Naive B cell (primary cell): Measurements from ENCODE around the gene VMO1. TPM values are rescaled to one million over a fixed set of nuclear protein-coding genes. Genes with fewer than 3 reads are reported as not detected.
A peak's percentile ranks its signal among the peaks of the same experiment; 100 is the strongest.

Experiments used
- ATAC-seq, 2 donors: fragments of 150-1000 bp; cut with Tn5 transposase; 2 replicates each; pipeline ENCODE4 v1.10.0; 2021; ENCODE audit warnings: low read depth in 2 of 2, mild to moderate bottlenecking in 2 of 2, moderate library complexity in 2 of 2
- DNase-seq: peaks from one replicate; pipeline ENCODE4 v3.0.0; 2022
- H3K27ac Mint-ChIP-seq, 6 donors: one replicate each; pipeline ENCODE4 v1.8.0; 2020 to 2022; ENCODE audit warnings: mild to moderate bottlenecking in 6 of 6, mixed read lengths in 6 of 6, moderate library complexity in 5 of 6, inconsistent platforms in 2 of 6
- H3K27me3 Mint-ChIP-seq, 3 donors: one replicate each; pipeline ENCODE4 v1.8.0; 2021 to 2022; ENCODE audit warnings: mixed read lengths in 3 of 3, mild to moderate bottlenecking in 1 of 3
- H3K36me3 Mint-ChIP-seq, 2 donors: one replicate each; pipeline ENCODE4 v1.8.0; 2020 to 2022; ENCODE audit warnings: mixed read lengths in 2 of 2, inconsistent platforms in 1 of 2, mild to moderate bottlenecking in 1 of 2
- H3K4me1 Mint-ChIP-seq, 3 donors: one replicate each; pipeline ENCODE4 v1.8.0; 2020 to 2022; ENCODE audit warnings: mixed read lengths in 3 of 3, inconsistent platforms in 1 of 3, mild to moderate bottlenecking in 1 of 3, moderate library complexity in 1 of 3
- H3K4me3 Mint-ChIP-seq, 8 donors: one replicate each; pipeline ENCODE4 v1.8.0; 2020 to 2022; ENCODE audit warnings: mild to moderate bottlenecking in 8 of 8, mixed read lengths in 8 of 8, moderate library complexity in 8 of 8, inconsistent platforms in 2 of 8
- H3K9me3 Mint-ChIP-seq, 7 donors: one replicate each; pipeline ENCODE4 v1.8.0; 2020 to 2022; ENCODE audit warnings: mixed read lengths in 7 of 7, mild to moderate bottlenecking in 5 of 7, inconsistent platforms in 2 of 7, moderate library complexity in 1 of 7
- polyA plus RNA-seq, 6 donors: library from polyadenylated mRNA; unstranded; fragments of 300-500 nt; fragmentation: Illumina TruSeq; gene quantifications; one replicate each; pipeline ENCODE4 v1.2.3, GENCODE V29; 2021; ENCODE audit warnings: low read depth in 6 of 6

VMO1 gene
- polyA plus RNA-seq, 6 donors from 2014 or later, result not detected

DNA sequence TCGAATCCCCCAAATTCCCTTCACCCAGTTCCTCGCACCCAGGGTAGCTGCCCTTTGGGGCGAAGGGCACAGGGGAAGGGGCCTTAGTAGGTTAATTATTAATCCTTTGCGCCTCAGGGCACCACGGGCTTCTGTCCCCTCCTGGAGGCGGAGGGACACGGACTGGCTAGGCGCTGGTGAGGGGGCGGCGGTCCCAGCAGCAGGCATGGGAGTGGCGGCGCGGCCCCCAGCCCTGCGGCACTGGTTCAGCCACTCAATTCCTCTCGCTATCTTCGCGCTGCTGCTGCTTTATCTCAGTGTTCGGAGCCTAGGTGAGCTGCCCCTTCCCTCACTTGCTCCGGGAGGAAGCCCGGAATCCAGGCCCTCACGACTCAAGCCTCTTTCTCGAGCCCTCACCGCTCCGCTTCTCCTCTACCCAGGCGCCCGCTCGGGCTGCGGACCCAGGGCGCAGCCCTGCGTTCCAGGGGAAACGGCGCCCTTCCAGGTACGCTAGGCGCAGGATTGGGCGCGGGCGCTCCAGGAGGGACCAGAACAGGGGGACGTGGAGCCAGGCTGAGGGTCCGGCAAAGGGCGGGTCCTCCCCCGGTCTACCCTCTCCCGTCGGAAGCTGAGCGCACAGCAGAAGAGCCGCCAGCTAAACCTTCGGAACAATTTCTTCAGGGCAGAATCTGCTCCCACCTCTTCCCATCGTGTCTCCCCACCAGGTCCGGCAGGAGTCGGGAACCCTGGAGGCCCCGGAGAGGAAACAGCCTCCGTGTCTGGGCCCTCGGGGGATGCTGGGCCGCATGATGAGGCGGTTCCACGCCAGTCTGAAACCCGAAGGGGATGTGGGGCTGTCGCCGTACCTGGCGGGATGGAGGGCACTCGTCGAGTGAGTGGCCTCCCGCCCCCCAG is 2.9 kb upstream of the VMO1 start, which contains the start of gene GLTPD2:
Gene GLTPD2, plus strand, starts transcription at position 158 of the 894 bp plus-strand sequence. Its CDS starts 48 bp downstream, at position 206.
- Mint-ChIP-seq H3K36me3 (no peaks in the 10 kb centered on the region), H3K27me3 (peaks cover 38 to 51% (median 40%) of the 10 kb centered on the region in 3 donors), H3K4me1 (peaks cover 15 to 30% (median 23%) of the 10 kb centered on the region in 3 donors), H3K9me3 (peaks cover 0 to 1% (median 0%) of the 10 kb centered on the region in 7 donors), H3K4me3 (peak within 1 kb of the TSS; percentile 75 to 89 (median 80)), H3K27ac (peak within 1 kb of the TSS in 1 of 6 donors; percentile 42)
- ATAC-seq, result no peak
- no peak for DNase-seq

DNA sequence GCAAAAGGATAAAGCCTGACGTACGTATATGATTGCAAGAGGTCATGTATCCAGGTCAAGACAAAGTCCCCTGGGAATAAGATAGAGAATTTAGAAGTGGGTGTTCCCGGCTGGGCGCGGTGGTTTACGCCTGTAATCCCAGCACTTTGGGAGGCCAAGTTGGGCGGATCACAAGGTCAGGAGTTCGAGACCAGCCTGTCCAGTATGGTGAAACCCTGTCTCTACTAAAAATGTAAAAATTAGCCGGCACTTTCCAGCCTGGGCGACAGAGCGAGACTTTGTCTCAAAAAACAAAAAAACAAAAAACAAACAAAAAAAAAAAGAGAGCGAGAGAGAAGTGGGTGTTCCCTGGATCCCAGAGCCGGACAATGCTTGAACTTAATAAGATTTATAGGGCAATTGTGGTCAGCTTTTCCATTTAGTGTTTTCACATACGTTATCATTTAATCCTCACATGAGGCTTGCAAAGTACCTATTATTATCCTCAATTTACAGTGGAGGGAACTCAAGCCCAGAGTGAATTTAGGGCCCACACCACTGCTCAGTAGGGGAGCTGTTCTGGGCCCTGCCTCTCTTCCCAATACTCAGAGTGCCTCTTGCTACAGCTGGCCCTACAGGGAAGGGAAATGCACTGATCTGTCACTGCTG is 2.1 kb upstream of the VMO1 start:
- ATAC-seq, result no peak
- Mint-ChIP-seq H3K4me1 (peaks cover 15 to 30% (median 23%) of the 10 kb centered on the region in 3 donors), H3K9me3 (peaks cover 0 to 1% (median 0%) of the 10 kb centered on the region in 7 donors), H3K27ac (no peak overlapping the region), H3K27me3 (peaks cover 39 to 58% (median 40%) of the 10 kb centered on the region in 3 donors), H3K4me3 (peak overlapping the region in 7 of 8 donors; percentile 20 to 80 (median 57)), H3K36me3 (no peaks in the 10 kb centered on the region)
- no peak for DNase-seq

DNA sequence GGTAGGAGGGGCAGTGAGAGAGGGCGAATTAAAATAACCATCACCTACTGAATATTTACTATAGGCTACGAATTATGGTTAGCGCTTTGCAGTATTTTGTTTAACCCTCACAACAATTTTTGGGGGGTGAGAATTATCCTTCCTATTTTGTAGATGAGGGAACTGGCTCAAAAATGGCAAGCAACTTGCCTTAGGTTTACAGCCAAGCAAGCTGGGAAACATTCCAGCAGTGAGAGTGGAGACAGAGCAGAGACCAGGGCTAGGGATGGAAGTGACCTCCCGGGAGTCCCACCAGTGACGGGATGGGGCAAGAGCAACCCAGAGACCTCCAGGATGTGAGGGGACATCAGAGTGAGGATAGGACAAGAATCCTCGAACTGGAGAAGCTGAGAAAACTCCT is 352 bp upstream of the VMO1 start:
- peaks cover 47 to 71% (median 49%) of the 10 kb centered on the region in 3 donors for H3K27me3 Mint-ChIP-seq
- H3K36me3 Mint-ChIP-seq, result no peaks in the 10 kb centered on the region
- DNase-seq (no peak), ATAC-seq (no peak)
- peaks cover 15 to 30% (median 23%) of the 10 kb centered on the region in 3 donors for H3K4me1 Mint-ChIP-seq
- H3K9me3 Mint-ChIP-seq, result peaks cover 0 to 3% (median 0%) of the 10 kb centered on the region in 7 donors
- peak overlapping the region in 4 of 8 donors; percentile 58 to 69 (median 60) for H3K4me3 Mint-ChIP-seq
- H3K27ac Mint-ChIP-seq, result no peak overlapping the region

DNA sequence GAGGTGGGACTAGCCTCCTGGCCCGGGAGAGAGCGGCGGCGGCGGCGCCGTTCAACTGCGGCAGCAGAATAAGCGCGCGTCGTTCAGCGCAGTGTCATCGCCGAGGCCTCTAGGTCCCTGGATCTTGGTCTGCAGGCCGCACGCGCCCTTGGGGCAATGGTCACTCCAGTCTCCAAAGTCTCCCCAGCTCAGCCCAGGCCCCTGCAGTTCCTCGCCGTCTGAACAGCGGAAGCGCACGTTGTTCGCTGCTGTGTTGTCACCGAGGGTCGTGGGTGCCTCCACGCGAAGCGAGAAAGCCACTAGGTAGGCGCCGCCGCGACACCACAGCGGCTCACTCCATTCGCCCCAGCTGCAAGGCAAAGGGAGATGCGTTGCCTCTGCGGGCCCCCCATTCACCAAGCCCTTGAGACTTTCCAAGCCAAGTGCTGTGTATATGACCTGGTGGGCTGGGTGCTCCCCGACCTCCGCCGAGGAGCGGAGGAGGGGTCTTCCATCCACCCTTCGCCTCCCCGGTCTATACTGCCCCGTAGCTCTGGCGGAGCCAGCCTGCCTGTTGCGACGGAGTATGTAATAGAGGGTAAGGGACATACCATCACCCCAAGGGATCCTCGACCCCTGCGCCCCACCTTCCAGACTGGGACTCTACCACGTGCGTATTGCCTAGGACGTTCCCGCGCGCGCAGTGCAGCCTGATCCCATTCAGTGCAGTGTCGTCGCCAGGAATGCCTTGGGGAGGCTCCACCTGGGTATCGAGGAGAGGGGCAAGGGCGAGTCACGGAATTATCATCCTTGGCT is 656 bp downstream of the VMO1 start:
- no peaks in the 10 kb centered on the region for H3K36me3 Mint-ChIP-seq
- H3K27ac Mint-ChIP-seq, result peak overlapping the region in 1 of 6 donors; percentile 56
- peaks cover 0 to 2% (median 0%) of the 10 kb centered on the region in 7 donors for H3K9me3 Mint-ChIP-seq
- no peak for DNase-seq
- H3K27me3 Mint-ChIP-seq, result peaks cover 49 to 76% (median 53%) of the 10 kb centered on the region in 3 donors
- peaks cover 11 to 26% (median 18%) of the 10 kb centered on the region in 3 donors for H3K4me1 Mint-ChIP-seq
- H3K4me3 Mint-ChIP-seq, result peak overlapping the region in 7 of 8 donors; percentile 44 to 73 (median 58)
- ATAC-seq, result no peak

DNA sequence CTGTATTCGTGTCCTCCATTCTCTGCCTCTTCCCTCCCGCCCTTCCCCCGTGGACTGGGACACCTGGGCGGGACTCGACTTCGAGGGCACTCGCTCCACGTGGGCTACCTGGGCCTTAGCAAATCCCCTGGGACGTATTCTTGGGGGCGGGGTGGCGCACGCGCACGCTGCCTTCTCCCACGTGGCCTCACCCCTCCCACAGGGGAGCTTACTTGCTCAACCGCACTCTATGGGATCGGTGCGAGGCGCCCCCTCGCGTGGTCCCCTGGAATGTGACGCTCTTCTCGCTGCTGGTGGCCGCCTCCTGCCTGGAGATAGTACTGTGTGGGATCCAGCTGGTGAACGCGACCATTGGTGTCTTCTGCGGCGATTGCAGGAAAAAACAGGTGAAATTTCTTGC is 3.5 kb downstream of the VMO1 start:
- Mint-ChIP-seq H3K27ac (no peak overlapping the region), H3K4me1 (peaks cover 4 to 24% (median 15%) of the 10 kb centered on the region in 3 donors), H3K27me3 (peaks cover 60 to 71% (median 67%) of the 10 kb centered on the region in 3 donors), H3K36me3 (no peaks in the 10 kb centered on the region), H3K9me3 (peaks cover 0 to 4% (median 0%) of the 10 kb centered on the region in 7 donors), H3K4me3 (no peak overlapping the region)
- ATAC-seq (no peak), DNase-seq (no peak)

DNA sequence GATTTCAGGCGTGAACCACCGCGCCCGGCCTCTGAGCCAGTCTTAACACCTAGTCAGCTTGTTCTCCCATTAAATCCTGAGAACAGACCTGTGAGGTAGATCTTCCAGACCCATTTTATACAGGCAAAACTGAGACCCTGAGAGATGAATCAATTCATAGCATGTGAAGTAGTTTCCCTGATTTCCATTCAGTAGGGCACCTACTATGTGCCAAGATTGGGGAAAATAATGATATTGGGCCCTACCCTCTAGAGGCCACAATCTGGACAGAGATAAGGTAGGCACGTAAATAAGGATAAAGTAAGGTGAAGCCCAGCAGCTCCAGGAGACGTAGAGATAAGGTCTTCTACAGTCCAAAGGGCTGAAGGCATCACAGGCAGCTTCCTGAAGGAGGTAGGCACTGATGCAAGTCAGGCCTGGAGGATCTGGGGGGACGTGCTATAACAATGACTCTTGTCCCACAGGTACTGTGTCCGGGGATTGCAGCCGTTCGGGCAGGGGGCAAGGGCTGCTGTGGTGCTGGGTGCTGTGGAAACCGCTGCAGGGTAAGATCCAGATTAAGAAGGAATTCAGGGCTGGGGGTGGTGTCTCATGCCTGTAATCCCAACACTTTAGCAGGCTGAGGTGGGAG is 5.7 kb downstream of the VMO1 start:
- H3K4me3 Mint-ChIP-seq, result peak overlapping the region in 1 of 8 donors; percentile 35
- ATAC-seq (no peak), DNase-seq (no peak)
- H3K36me3 Mint-ChIP-seq, result no peaks in the 10 kb centered on the region
- H3K27me3 Mint-ChIP-seq, result peaks cover 45 to 50% (median 46%) of the 10 kb centered on the region in 3 donors
- peaks cover 0 to 4% (median 0%) of the 10 kb centered on the region in 7 donors for H3K9me3 Mint-ChIP-seq
- H3K27ac Mint-ChIP-seq, result no peak overlapping the region
- H3K4me1 Mint-ChIP-seq, result peaks cover 0 to 6% (median 2%) of the 10 kb centered on the region in 3 donors

DNA sequence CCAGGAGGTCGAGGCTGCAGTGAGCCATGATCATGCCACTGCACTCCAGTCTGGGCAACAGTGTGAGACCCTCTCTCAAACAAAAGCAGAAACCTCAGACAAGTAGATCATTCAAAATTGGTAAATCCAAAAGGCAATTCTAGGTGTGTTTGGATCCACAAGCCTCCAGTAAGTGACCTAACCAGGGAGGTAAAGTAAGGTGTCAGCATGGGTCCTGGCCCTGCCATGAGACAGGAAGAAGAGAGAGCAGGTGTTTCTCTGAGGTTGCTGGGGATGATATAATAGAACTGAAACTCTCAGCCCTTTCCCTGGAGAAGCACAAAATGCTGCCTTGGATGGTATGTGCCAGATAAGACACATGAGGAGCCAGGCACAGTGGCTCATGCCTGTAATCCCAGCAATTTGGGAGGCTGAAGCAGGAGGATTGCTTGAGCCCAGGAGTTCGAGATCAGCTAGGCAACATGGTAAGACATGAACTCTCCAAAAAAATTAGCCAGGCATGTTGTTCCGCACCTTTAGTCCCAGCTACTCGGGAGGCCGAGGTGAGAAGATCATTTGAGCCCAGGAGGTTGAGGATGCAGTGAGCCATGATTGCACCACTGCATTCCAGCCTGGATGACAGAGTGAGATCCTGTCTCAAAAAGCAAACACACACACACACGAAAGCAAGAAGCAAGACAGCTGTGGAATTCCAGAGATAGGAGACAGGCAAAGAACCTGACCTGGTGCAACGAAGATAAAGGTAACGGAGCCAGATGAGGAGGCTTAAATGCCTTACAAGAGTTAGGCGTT is 8.0 kb downstream of the VMO1 start:
- peak overlapping the region in 1 of 6 donors; percentile 56 for H3K27ac Mint-ChIP-seq
- DNase-seq, result no peak
- H3K36me3 Mint-ChIP-seq, result no peaks in the 10 kb centered on the region
- peaks cover 0 to 15% (median 13%) of the 10 kb centered on the region in 3 donors for H3K4me1 Mint-ChIP-seq
- no peak for ATAC-seq
- H3K27me3 Mint-ChIP-seq, result peaks cover 37 to 43% (median 42%) of the 10 kb centered on the region in 3 donors
- peaks cover 0 to 4% (median 0%) of the 10 kb centered on the region in 7 donors for H3K9me3 Mint-ChIP-seq
- no peak overlapping the region for H3K4me3 Mint-ChIP-seq

DNA sequence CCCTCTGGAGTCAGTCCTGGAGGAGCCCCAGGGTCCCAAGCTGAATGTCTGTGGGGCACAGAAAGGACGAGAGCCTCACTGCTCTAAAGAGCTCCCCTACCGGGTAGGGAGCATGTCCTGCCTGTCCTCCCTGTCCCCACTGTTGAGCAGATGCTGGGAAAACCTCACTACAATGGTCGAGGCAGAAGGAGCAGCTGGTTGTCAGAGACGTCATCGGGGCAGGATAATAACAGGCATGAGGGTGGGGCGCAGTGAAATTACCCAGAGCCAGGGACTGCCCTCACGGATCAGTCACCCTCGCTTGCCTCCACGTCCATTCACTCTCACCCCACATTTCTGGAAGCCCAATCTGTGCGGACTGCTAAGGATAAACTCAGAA is 13.9 kb downstream of the VMO1 start:
- H3K4me3 Mint-ChIP-seq, result no peak overlapping the region
- ATAC-seq (no peak), DNase-seq (no peak)
- H3K4me1 Mint-ChIP-seq, result peaks cover 4 to 15% (median 14%) of the 10 kb centered on the region in 3 donors
- peaks cover 14 to 24% (median 19%) of the 10 kb centered on the region in 3 donors for H3K27me3 Mint-ChIP-seq
- H3K27ac Mint-ChIP-seq, result no peak overlapping the region
- no peaks in the 10 kb centered on the region for H3K9me3 Mint-ChIP-seq
- no peaks in the 10 kb centered on the region for H3K36me3 Mint-ChIP-seq

DNA sequence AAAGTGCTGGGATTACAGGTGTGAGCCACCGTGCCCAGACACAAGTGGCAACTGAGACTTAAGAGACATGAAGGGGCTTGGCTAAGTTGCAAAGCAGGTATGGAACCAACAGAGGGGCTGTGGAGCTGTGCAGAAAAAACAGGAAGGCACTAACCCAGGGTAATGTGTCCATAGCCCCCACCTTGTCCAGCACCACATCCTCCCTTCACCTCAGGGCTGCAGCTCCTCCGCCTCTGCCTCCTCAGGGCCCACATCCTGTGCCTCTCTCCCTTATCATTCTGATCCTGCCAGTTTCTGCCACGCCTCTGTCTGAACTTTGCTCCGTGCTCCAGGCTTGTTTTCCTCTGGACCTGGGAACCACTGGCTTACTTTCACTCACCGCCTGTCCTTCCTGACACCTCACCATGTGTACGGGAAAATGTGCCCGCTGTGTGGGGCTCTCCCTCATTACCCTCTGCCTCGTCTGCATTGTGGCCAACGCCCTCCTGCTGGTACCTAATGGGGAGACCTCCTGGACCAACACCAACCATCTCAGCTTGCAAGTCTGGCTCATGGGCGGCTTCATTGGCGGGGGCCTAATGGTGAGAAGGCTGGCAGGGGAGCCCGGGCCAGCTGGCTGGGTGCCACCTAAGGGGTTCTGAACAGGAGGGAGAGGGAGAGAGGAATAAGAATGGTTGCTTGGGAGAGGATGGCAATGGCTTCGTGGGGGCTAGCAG is 14.5 kb downstream of the VMO1 start, which contains the start of gene TM4SF5:
Gene TM4SF5, plus strand, starts transcription at position 368 of the 716 bp plus-strand sequence. Its CDS starts 37 bp downstream, at position 405.
- Mint-ChIP-seq H3K4me3 (no peak within 1 kb of the TSS), H3K9me3 (no peaks in the 10 kb centered on the region), H3K36me3 (no peaks in the 10 kb centered on the region), H3K27me3 (peaks cover 14 to 24% (median 17%) of the 10 kb centered on the region in 3 donors), H3K4me1 (peaks cover 4 to 15% (median 14%) of the 10 kb centered on the region in 3 donors), H3K27ac (no peak within 1 kb of the TSS)
- no peak for ATAC-seq
- DNase-seq, result no peak

DNA sequence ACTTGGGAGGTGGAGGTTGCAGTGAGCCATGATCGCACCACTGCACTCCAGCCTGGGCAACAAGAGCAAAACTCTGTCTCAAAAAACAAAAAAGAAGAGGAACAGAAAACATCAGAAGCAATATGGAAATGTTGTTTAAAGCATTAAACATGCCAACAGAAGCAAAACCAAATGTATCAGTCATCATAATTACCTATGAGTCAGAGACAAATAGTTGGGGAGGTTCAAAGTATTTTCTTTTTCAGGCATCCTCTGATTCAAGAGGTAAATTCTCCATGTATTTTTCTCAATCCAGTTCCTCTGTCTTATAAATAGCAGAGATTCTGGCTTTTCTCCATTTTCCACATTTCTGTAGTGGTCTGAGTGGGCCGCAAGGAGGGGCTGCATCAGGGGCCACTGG is 16.5 kb downstream of the VMO1 start:
- DNase-seq, result no peak
- Mint-ChIP-seq H3K4me1 (peaks cover 5 to 12% (median 12%) of the 10 kb centered on the region in 3 donors), H3K27me3 (peaks cover 10 to 24% (median 14%) of the 10 kb centered on the region in 3 donors), H3K4me3 (no peak overlapping the region), H3K36me3 (no peaks in the 10 kb centered on the region), H3K9me3 (no peaks in the 10 kb centered on the region), H3K27ac (no peak overlapping the region)
- no peak for ATAC-seq

DNA sequence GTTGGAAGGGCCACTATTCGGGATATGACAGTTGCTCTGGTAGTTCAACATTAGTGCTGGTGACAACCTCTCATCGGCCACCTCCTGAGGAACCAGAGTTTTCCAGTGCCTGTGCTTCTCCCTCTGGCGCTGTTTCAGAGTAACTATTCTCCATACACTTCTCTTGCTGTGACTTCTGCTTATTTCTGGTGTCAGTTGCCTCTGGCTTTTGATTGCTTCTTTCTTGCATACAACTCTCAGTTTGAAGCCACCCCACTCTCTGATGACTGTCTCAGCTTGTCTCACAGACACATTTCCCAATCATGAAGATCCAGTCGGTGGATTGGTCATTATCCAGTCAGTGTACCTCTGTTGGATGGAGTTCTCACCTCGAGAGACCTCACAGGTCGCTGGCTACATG is 17.9 kb downstream of the VMO1 start:
- Mint-ChIP-seq H3K36me3 (no peaks in the 10 kb centered on the region), H3K4me1 (peaks cover 6 to 8% (median 8%) of the 10 kb centered on the region in 3 donors), H3K4me3 (no peak overlapping the region), H3K9me3 (no peaks in the 10 kb centered on the region), H3K27ac (no peak overlapping the region), H3K27me3 (peaks cover 7 to 18% (median 8%) of the 10 kb centered on the region in 3 donors)
- no peak for ATAC-seq
- no peak for DNase-seq
